ENCODE measurements around the gene ZNF322. TPM values are rescaled to one million over a fixed set of nuclear protein-coding genes. Genes with fewer than 3 reads are reported as not detected.

ZNF322 gene
- polyA plus RNA-seq, 3 donors = 2.0 to 5.1 (median 3.6) TPM

GRCh38 chr6:26653007-26653406 lies 6.5 kb downstream of the ZNF322 start:
- Histone ChIP-seq H3K27me3 (ENCODE audit: control insufficient read depth in 2 of 2, insufficient read depth in 2 of 2, low read length in 2 of 2) (no peaks in the 10 kb centered on the region), H3K79me2 (ENCODE audit: insufficient read depth, low read length) (peaks cover 31% of the 10 kb centered on the region), H2AFZ (ENCODE audit: insufficient read depth, low read depth, low read length, poor library complexity, severe bottlenecking) (no peak overlapping the region), H3K4me2 (replicated peaks; ENCODE audit: extremely low read depth, low read length, poor library complexity, severe bottlenecking) (no peak overlapping the region), H3K4me1 (ENCODE audit: control insufficient read depth in 1 of 2, insufficient read depth in 2 of 2, low read length in 2 of 2) (peaks cover 0 to 5% of the 10 kb centered on the region in 2 donors), H4K20me1 (ENCODE audit: insufficient read depth, low read length) (peaks cover 16% of the 10 kb centered on the region), H3K27ac (ENCODE audit: low read depth in 1 of 2, low read length in 2 of 2) (no peak overlapping the region), H3K9ac (ENCODE audit: insufficient read depth, low read length, poor library complexity, severe bottlenecking) (no peak overlapping the region), H3K4me3 (replicated peaks in 1 of 3; ENCODE audit: low read depth in 2 of 3, low read length in 3 of 3) (no peak overlapping the region), H3K36me3 (replicated peaks in 1 of 2; ENCODE audit: control insufficient read depth in 1 of 2, insufficient read depth in 2 of 2, low read length in 2 of 2) (peaks cover 27 to 86% of the 10 kb centered on the region in 2 donors), H3K9me3 (replicated peaks in 1 of 2; ENCODE audit: control insufficient read depth in 1 of 2, insufficient read depth in 1 of 2, low read length in 2 of 2) (peaks cover 7 to 20% of the 10 kb centered on the region in 2 donors)
- peaks cover 62 to 80% of the 10 kb centered on the region in 2 donors for H3K36me3 Mint-ChIP-seq
- intact Hi-C loops (cut with micrococcal nuclease) = no loop called here
- H3K4me1 Mint-ChIP-seq = peaks cover 8% of the 10 kb centered on the region
- H3K27me3 Mint-ChIP-seq (ENCODE audit: low read depth in 3 of 3) = no peaks in the 10 kb centered on the region
- peaks cover 9 to 26% (median 16%) of the 10 kb centered on the region in 7 donors for H3K9me3 Mint-ChIP-seq
- WGBS (ENCODE audit: insufficient coverage) = no CpG with 5 or more reads among the region's 5 CpGs
- no peak overlapping the region for H3K27ac Mint-ChIP-seq
- H3K4me3 Mint-ChIP-seq = no peak overlapping the region
- DNase-seq = no peak
- no peak for TF ChIP-seq CTCF (IDR thresholded peaks at IDR 0.05)

GRCh38 chr6:26651133-26651781 lies 8.3 kb downstream of the ZNF322 start:
- H3K4me1 ChIP-seq (ENCODE audit: control insufficient read depth in 1 of 2, insufficient read depth in 2 of 2, low read length in 2 of 2) = no peaks in the 10 kb centered on the region
- peaks cover 5% of the 10 kb centered on the region for H4K20me1 ChIP-seq (ENCODE audit: insufficient read depth, low read length)
- peaks cover 41% of the 10 kb centered on the region for H3K79me2 ChIP-seq (ENCODE audit: insufficient read depth, low read length)
- no peak overlapping the region for H3K4me3 ChIP-seq (replicated peaks in 1 of 3; ENCODE audit: low read depth in 2 of 3, low read length in 3 of 3)
- peaks cover 10 to 30% of the 10 kb centered on the region in 2 donors for H3K9me3 ChIP-seq (replicated peaks in 1 of 2; ENCODE audit: control insufficient read depth in 1 of 2, insufficient read depth in 1 of 2, low read length in 2 of 2)
- peaks cover 60 to 71% of the 10 kb centered on the region in 2 donors for H3K36me3 Mint-ChIP-seq
- H3K9ac ChIP-seq (ENCODE audit: insufficient read depth, low read length, poor library complexity, severe bottlenecking) = no peak overlapping the region
- intact Hi-C loops (cut with micrococcal nuclease) = no loop called here
- no peaks in the 10 kb centered on the region for H3K27me3 ChIP-seq (ENCODE audit: control insufficient read depth in 2 of 2, insufficient read depth in 2 of 2, low read length in 2 of 2)
- TF ChIP-seq CTCF (IDR thresholded peaks at IDR 0.05) = no peak
- no peak for DNase-seq
- no peaks in the 10 kb centered on the region for H3K27me3 Mint-ChIP-seq (ENCODE audit: low read depth in 3 of 3)
- peaks cover 27 to 91% of the 10 kb centered on the region in 2 donors for H3K36me3 ChIP-seq (replicated peaks in 1 of 2; ENCODE audit: control insufficient read depth in 1 of 2, insufficient read depth in 2 of 2, low read length in 2 of 2)
- H3K27ac Mint-ChIP-seq = no peak overlapping the region
- H3K4me2 ChIP-seq (replicated peaks; ENCODE audit: extremely low read depth, low read length, poor library complexity, severe bottlenecking) = no peak overlapping the region
- H3K4me1 Mint-ChIP-seq = no peaks in the 10 kb centered on the region
- H2AFZ ChIP-seq (ENCODE audit: insufficient read depth, low read depth, low read length, poor library complexity, severe bottlenecking) = no peak overlapping the region
- peaks cover 9 to 28% (median 20%) of the 10 kb centered on the region in 7 donors for H3K9me3 Mint-ChIP-seq
- no peak overlapping the region for H3K4me3 Mint-ChIP-seq
- H3K27ac ChIP-seq (ENCODE audit: low read depth in 1 of 2, low read length in 2 of 2) = no peak overlapping the region
